H1 (cell line): ENCODE results near the gene ATP7B. TPM values are rescaled to one million over a fixed set of nuclear protein-coding genes. Genes with fewer than 3 reads are reported as not detected.
"Not testable (repeated sequence)": the region's sequence is repeated elsewhere in the genome, so short reads cannot be mapped to it uniquely, and the experiment has no call there.

ENCODE experiments used
- CTCF ChIA-PET: fragments of 300-600 bp; sonication (Branson Sonifier 250); formaldehyde crosslinking; loops from one replicate; lab custom pipeline; 2021; ENCODE audit not compliant: partially characterized antibody; lab: Charles Lee
- POLR2A ChIA-PET: fragments of 300-600 bp; sonication (Branson Sonifier 250); formaldehyde crosslinking; loops from one replicate; lab custom pipeline; 2021; ENCODE audit warnings: inconsistent platforms; ENCODE audit not compliant: partially characterized antibody; lab: Charles Lee
- DNase-seq, 2 experiments: peaks; one replicate each; pipeline versions ENCODE4 v3.0.0 to v3.0.0-alpha.2; 2010 to 2022; ENCODE audit warnings: low spot score in 2 of 2, low read depth in 1 of 2, mixed read lengths in 1 of 2
- FAIRE-seq: peaks from 2 replicates; lab custom pipeline; 2011; peaks lifted over from hg19 to GRCh38; lab: Jason Lieb, UNC
- H2AFZ ChIP-seq: 2 replicates; pipeline ENCODE4 v1.8.1; 2012; ENCODE audit warnings: low read length, inconsistent platforms
- H2AK5ac ChIP-seq: 2 replicates; pipeline ENCODE4 v1.6.1; 2013; ENCODE audit warnings: low read depth, low read length
- H2BK120ac ChIP-seq: replicated peaks from 2 replicates; pipeline ENCODE3; 2013; ENCODE audit warnings: low read depth, low read length, inconsistent platforms
- H2BK12ac ChIP-seq: 2 replicates; pipeline ENCODE4 v1.6.1; 2013; ENCODE audit warnings: low read depth, low read length
- H2BK15ac ChIP-seq: 2 replicates; pipeline ENCODE4 v1.6.1; 2013; ENCODE audit warnings: low read length
- H2BK20ac ChIP-seq: 2 replicates; pipeline ENCODE4 v1.6.1; 2013; ENCODE audit warnings: low read length
- H2BK5ac ChIP-seq: 2 replicates; pipeline ENCODE4 v1.6.1; 2013; ENCODE audit warnings: low read depth, low read length
- H3K14ac ChIP-seq: 2 replicates; pipeline ENCODE4 v1.6.1; 2013; ENCODE audit warnings: inconsistent platforms; ENCODE audit not compliant: insufficient read length
- H3K18ac ChIP-seq: 2 replicates; pipeline ENCODE4 v1.6.1; 2013; ENCODE audit warnings: low read length; ENCODE audit errors: extremely low read depth
- H3K23ac ChIP-seq: 2 replicates; pipeline ENCODE4 v1.6.1; 2013; ENCODE audit warnings: inconsistent platforms; ENCODE audit not compliant: insufficient read length
- H3K23me2 ChIP-seq: 2 replicates; pipeline ENCODE4 v1.6.1; 2013; ENCODE audit warnings: low read depth, low read length
- H3K27ac ChIP-seq: 2 replicates; pipeline ENCODE4 v1.6.1; 2011; ENCODE audit warnings: low read depth, low read length, inconsistent platforms
- H3K27me3 ChIP-seq, 4 experiments: replicated peaks in 1 of 4; 1 replicate in 1 of 4; 2 replicates in 3 of 4; pipeline versions ENCODE4 v1.6.1 to v1.8.1; 2011 to 2013; ENCODE audit warnings: low read length in 3 of 4, mild to moderate bottlenecking in 3 of 4, inconsistent platforms in 2 of 4, mixed read lengths in 2 of 4, moderate library complexity in 1 of 4; ENCODE audit not compliant: control insufficient read depth in 3 of 4, insufficient read depth in 3 of 4; ENCODE audit errors: extremely low read depth in 1 of 4
- H3K36me3 ChIP-seq, 4 experiments: 2 replicates each; pipeline versions ENCODE4 v1.6.1 to v1.8.1; 2011 to 2013; ENCODE audit warnings: mild to moderate bottlenecking in 4 of 4, low read length in 3 of 4, moderate library complexity in 2 of 4, control low read depth in 1 of 4, inconsistent platforms in 1 of 4; ENCODE audit not compliant: insufficient read depth in 4 of 4, control insufficient read depth in 2 of 4
- H3K4ac ChIP-seq: replicated peaks from 2 replicates; pipeline ENCODE3; 2013; ENCODE audit warnings: low read length, low read depth, mixed read lengths, inconsistent platforms; ENCODE audit not compliant: insufficient read length
- H3K4me1 ChIP-seq, 4 experiments: replicated peaks in 1 of 4; 1 replicate in 1 of 4; 2 replicates in 3 of 4; pipeline versions ENCODE4 v1.6.1 to v1.8.1; 2011 to 2013; ENCODE audit warnings: low read length in 3 of 4, inconsistent platforms in 2 of 4, mixed read lengths in 1 of 4; ENCODE audit not compliant: insufficient read depth in 4 of 4, control insufficient read depth in 3 of 4
- H3K4me2 ChIP-seq, 2 experiments: 2 replicates each; pipeline versions ENCODE4 v1.6.1 to v1.8.1; 2011 to 2013; ENCODE audit warnings: low read depth in 2 of 2, low read length in 2 of 2, control low read depth in 1 of 2, inconsistent platforms in 1 of 2, mild to moderate bottlenecking in 1 of 2; ENCODE audit not compliant: insufficient read depth in 1 of 2
- H3K4me3 ChIP-seq, 4 experiments: fragments of 200-600, 300-600 bp in 1 of 4; sonication (generic), shearing (Covaris generic), sonication (Bioruptor Twin) in 1 of 4; 2 replicates each; pipeline versions ENCODE4 v1.5.1 to v1.8.1; 2011 to 2016; ENCODE audit warnings: low read length in 4 of 4, low read depth in 3 of 4, control low read depth in 2 of 4, inconsistent platforms in 2 of 4, mild to moderate bottlenecking in 2 of 4, mixed read lengths in 1 of 4, moderate library complexity in 1 of 4; ENCODE audit not compliant: insufficient read depth in 2 of 4; ENCODE audit errors: extremely low read depth in 1 of 4
- H3K56ac ChIP-seq: replicated peaks from 2 replicates; pipeline ENCODE3; 2013; ENCODE audit warnings: low read depth, mild to moderate bottlenecking, mixed read lengths, low read length, inconsistent platforms; ENCODE audit not compliant: insufficient read length
- H3K79me1 ChIP-seq: 2 replicates; pipeline ENCODE4 v1.6.1; 2013; ENCODE audit warnings: low read depth, low read length, control low read depth
- H3K79me2 ChIP-seq, 2 experiments: 2 replicates each; pipeline versions ENCODE4 v1.6.1 to v1.8.1; 2012 to 2013; ENCODE audit warnings: low read length in 2 of 2, mild to moderate bottlenecking in 2 of 2, inconsistent platforms in 1 of 2; ENCODE audit not compliant: insufficient read depth in 2 of 2, control insufficient read depth in 1 of 2
- H3K9ac ChIP-seq, 4 experiments: replicated peaks in 1 of 4; 1 replicate in 1 of 4; 2 replicates in 3 of 4; pipeline versions ENCODE4 v1.6.1 to v1.8.1; 2011 to 2013; ENCODE audit warnings: low read depth in 3 of 4, low read length in 3 of 4, control low read depth in 2 of 4, mild to moderate bottlenecking in 2 of 4, moderate library complexity in 2 of 4, inconsistent platforms in 1 of 4; ENCODE audit errors: extremely low read depth in 1 of 4
- H3K9me3 ChIP-seq, 2 experiments: 2 replicates each; pipeline versions ENCODE4 v1.6.1 to v1.8.1; 2012 to 2013; ENCODE audit warnings: mild to moderate bottlenecking in 2 of 2, moderate library complexity in 2 of 2, control low read depth in 1 of 2, inconsistent platforms in 1 of 2, low read depth in 1 of 2, low read length in 1 of 2, mixed read lengths in 1 of 2; ENCODE audit not compliant: insufficient read depth in 2 of 2
- H4K20me1 ChIP-seq, 2 experiments: replicated peaks in 1 of 2; 2 replicates each; pipeline versions ENCODE3 to v1.8.1; 2011 to 2013; ENCODE audit warnings: inconsistent platforms in 2 of 2, low read length in 2 of 2, mild to moderate bottlenecking in 1 of 2; ENCODE audit not compliant: insufficient read depth in 2 of 2, control insufficient read depth in 1 of 2
- H4K5ac ChIP-seq: 2 replicates; pipeline ENCODE4 v1.6.1; 2013; ENCODE audit warnings: low read length, low read depth, mixed read lengths, inconsistent platforms; ENCODE audit not compliant: insufficient read length
- H4K8ac ChIP-seq: 2 replicates; pipeline ENCODE4 v1.8.0; 2013; ENCODE audit warnings: mild to moderate bottlenecking, moderate library complexity, low read length, inconsistent platforms; ENCODE audit not compliant: insufficient read depth; ENCODE audit errors: extremely low read depth
- H4K91ac ChIP-seq: replicated peaks from 2 replicates; pipeline ENCODE3; 2013; ENCODE audit warnings: low read length, mixed read lengths, inconsistent platforms; ENCODE audit not compliant: insufficient read length
- EP300 ChIP-seq, 2 experiments: IDR thresholded peaks; 1 replicate in 1 of 2; 2 replicates in 1 of 2; pipeline ENCODE4 v1.6.1; 2011 to 2012; ENCODE audit warnings: low read depth in 2 of 2, low read length in 2 of 2, mild to moderate bottlenecking in 2 of 2, borderline replicate concordance in 1 of 2, inconsistent platforms in 1 of 2, moderate library complexity in 1 of 2
- NANOG ChIP-seq: IDR thresholded peaks from 2 replicates; pipeline ENCODE4 v1.6.1; 2011; ENCODE audit warnings: low read length, low read depth, mild to moderate bottlenecking, inconsistent platforms; ENCODE audit not compliant: insufficient read depth, poor library complexity, severe bottlenecking
- RBBP5 ChIP-seq: IDR thresholded peaks from 2 replicates; pipeline ENCODE4 v1.7.1; 2012; ENCODE audit warnings: low read depth, mild to moderate bottlenecking, inconsistent platforms, low read length, moderate library complexity, borderline replicate concordance
- WGBS, 2 experiments: shearing (Covaris generic) in 1 of 2; methylation state at CpG; one replicate each; pipeline versions ENCODE4 v1.1.6 to v1.1.7; 2013 to 2015; ENCODE audit warnings: low lambda C conversion rate in 2 of 2, mixed read lengths in 2 of 2, inconsistent platforms in 1 of 2, low coverage in 1 of 2, missing lambda C conversion rate in 1 of 2; ENCODE audit not compliant: insufficient replicate concordance in 2 of 2, insufficient coverage in 1 of 2, insufficient read length in 1 of 2; ENCODE audit errors: extremely low coverage in 1 of 2, missing lambda C conversion rate in 1 of 2; 5-methylcytosine and 5-hydroxymethylcytosine counted together
- polyA plus RNA-seq, 7 experiments: library from polyadenylated mRNA; depleted of rRNA in 3 of 7; stranded (reverse) in 5 of 7; unstranded in 2 of 7; fragments of >200 nt in 5 of 7; fragments of 200-250 nt in 2 of 7; gene quantifications; 1 replicate in 5 of 7; 2 replicates in 1 of 7; 4 replicates in 1 of 7; pipeline versions ENCODE4 v1.2.1 to v1.2.3, GENCODE V29; 2011 to 2013; ENCODE audit warnings: missing spikeins in 2 of 7, mixed read lengths in 2 of 7
- total RNA-seq: library from RNA; stranded (reverse); fragmentation: NEBNext Ultra II Directional; extraction: Animal tissue kit (Norgen Biotek cat#: 25700); gene quantifications from 2 replicates; pipeline ENCODE4 v1.2.1, GENCODE V29; 2021
- TF ChIP-seq, protein P1 (sequence below): IDR thresholded peaks from 2 replicates; pipeline ENCODE4 v1.6.1; 2012; ENCODE audit warnings: inconsistent platforms

Gene ATP7B
- total and polyA plus RNA-seq, 2 of the 8 experiments (the other 6 are each of a cell fraction or from before 2014, with no cell fraction given), result 4.1 to 9.2 TPM

DNA sequence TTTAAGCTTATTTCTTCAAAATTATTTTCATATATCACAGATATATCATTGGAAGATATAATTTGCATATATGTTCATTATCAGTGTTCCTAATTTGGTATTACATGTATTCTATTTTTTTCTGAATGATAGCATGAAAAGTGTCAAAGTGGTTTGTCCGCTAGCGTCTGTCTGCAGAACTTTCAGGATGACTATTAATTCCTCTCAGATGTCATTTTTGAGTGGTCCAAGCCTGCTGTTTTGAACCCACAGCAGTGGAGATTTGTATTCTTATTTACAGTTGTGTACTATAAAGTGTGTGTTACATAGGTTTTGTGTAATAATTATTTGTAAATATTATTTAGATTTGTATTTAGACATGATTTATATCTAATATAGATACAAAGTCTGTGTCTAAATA lies 21.8 kb upstream of the ATP7B start (continued):
- no peak for TF ChIP-seq NANOG
- TF ChIP-seq RBBP5, result no peak
- TF ChIP-seq, protein P1, sequence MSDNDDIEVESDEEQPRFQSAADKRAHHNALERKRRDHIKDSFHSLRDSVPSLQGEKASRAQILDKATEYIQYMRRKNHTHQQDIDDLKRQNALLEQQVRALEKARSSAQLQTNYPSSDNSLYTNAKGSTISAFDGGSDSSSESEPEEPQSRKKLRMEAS, result no peak
- TF ChIP-seq EP300 (IDR thresholded peaks at IDR 0.05; ENCODE audit: borderline replicate concordance in 1 of 2, low read depth in 2 of 2, low read length in 2 of 2), result no peak
- TF ChIP-seq, all 59 proteins: peak for 0

DNA sequence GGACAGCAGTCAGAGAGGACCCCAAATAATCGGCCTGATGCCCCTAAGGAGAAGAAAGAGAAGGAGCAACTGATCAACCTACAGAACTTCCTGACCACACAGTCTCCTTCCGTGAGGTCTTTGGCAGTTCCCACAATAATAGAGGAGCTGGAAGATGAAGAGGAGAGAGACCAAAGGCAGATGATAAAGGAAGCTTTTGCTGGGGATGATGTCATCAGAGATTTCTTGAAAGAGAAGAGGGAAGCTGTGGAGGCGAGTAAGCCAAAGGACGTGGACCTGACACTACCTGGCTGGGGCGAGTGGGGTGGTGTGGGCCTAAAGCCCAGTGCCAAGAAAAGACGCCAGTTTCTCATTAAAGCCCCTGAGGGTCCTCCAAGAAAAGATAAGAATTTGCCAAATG lies 19.2 kb upstream of the ATP7B start:
- not testable (repeated sequence) for H4K5ac ChIP-seq, H3K23me2 ChIP-seq, H3K27ac ChIP-seq, H2BK20ac ChIP-seq, DNase-seq, H3K79me1 ChIP-seq, H4K91ac ChIP-seq, H2AK5ac ChIP-seq, H2BK15ac ChIP-seq, H3K4me2 ChIP-seq, H3K27me3 ChIP-seq, H4K8ac ChIP-seq, H2AFZ ChIP-seq, H3K4me1 ChIP-seq, H2BK12ac ChIP-seq, H4K20me1 ChIP-seq, H3K14ac ChIP-seq, H3K9ac ChIP-seq, H2BK120ac ChIP-seq, H3K4ac ChIP-seq, H3K23ac ChIP-seq, FAIRE-seq, H3K18ac ChIP-seq, H3K4me3 ChIP-seq, H3K56ac ChIP-seq, H2BK5ac ChIP-seq
- POLR2A ChIA-PET, result interaction anchor here (0.6 kb wide), 1 partner anchor 38 kb away, joined by 3 read pairs; no protein-coding TSS in a partner anchor
- CTCF ChIA-PET, result interaction anchor here (0.6 to 1.7 kb wide), 6 partner anchors 19 to 380 kb away, joined by 3 to 6 read pairs (median 4); no protein-coding TSS in a partner anchor
- 93% methylated on average over 5 of the region's 6 CpGs; no CpG with 5 or more reads in 1 of the 2 experiments for WGBS, 2 experiments
- Histone ChIP-seq H3K9me3 (peaks cover 12 to 14% of the 10 kb centered on the region in 2 experiments; a peak in 2 of 4 replicates), H3K79me2 (peaks cover 0 to 12% of the 10 kb centered on the region in 2 experiments; a peak in 2 of 4 replicates), H3K36me3 (peaks cover 3 to 43% (median 18%) of the 10 kb centered on the region in 4 experiments; a peak in 7 of 8 replicates)
